Mucosa of rectum (tissue), 2 donors: ENCODE results near the gene CNOT1.

ENCODE experiments used
- H3K27ac ChIP-seq, 2 donors: one replicate each; pipeline ENCODE4 v1.7.0; 2013; ENCODE audit warnings: inconsistent platforms in 2 of 2, low read depth in 2 of 2, low read length in 2 of 2
- H3K27me3 ChIP-seq, 2 donors: one replicate each; pipeline ENCODE4 v1.7.0; 2013; ENCODE audit warnings: low read length in 2 of 2; ENCODE audit not compliant: control insufficient read depth in 2 of 2, insufficient read depth in 2 of 2
- H3K36me3 ChIP-seq, 2 donors: one replicate each; pipeline ENCODE4 v1.7.0; 2013; ENCODE audit warnings: low read length in 2 of 2; ENCODE audit not compliant: control insufficient read depth in 2 of 2, insufficient read depth in 2 of 2
- H3K4me1 ChIP-seq, 2 donors: one replicate each; pipeline ENCODE4 v1.7.0; 2013; ENCODE audit warnings: low read length in 2 of 2, mild to moderate bottlenecking in 1 of 2; ENCODE audit not compliant: control insufficient read depth in 2 of 2, insufficient read depth in 2 of 2
- H3K4me3 ChIP-seq, 2 donors: one replicate each; pipeline ENCODE4 v1.7.0; 2013; ENCODE audit warnings: low read length in 2 of 2
- H3K9ac ChIP-seq, 2 donors: one replicate each; pipeline ENCODE4 v1.7.0; 2013; ENCODE audit warnings: low read length in 2 of 2, low read depth in 1 of 2, mild to moderate bottlenecking in 1 of 2
- H3K9me3 ChIP-seq, 2 donors: one replicate each; pipeline ENCODE4 v1.7.0; 2013; ENCODE audit warnings: low read length in 2 of 2; ENCODE audit not compliant: control insufficient read depth in 2 of 2
- donor health status: healthy.
- donor health status: Normal muscosa, but diverticular disease.

CNOT1 gene

DNA sequence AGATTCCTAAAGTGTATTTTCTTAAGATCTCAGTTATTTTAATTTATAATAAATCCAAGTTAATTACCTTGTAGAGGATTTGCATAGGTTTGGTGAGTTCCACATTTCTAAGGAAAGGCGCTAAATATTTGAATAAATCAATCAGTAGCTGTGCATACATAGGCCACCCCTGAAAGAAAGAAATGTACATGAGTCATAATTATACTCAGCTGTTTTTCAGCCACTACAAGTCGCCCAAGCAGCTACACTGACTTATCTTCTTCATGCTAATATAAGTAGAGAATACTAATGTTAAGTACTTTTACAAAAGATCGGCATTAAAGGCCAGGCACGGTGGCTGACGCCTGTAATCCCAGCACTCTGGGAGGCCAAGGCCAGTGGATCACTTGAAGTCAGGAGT, 99.4 kb downstream of the CNOT1 start:
- H3K27ac ChIP-seq, result no peak overlapping the region
- H3K4me1 ChIP-seq, result no peaks in the 10 kb centered on the region
- no peaks in the 10 kb centered on the region for H3K27me3 ChIP-seq
- peaks cover 80 to 81% of the 10 kb centered on the region in 2 donors for H3K36me3 ChIP-seq
- no peak overlapping the region for H3K9ac ChIP-seq
- H3K4me3 ChIP-seq, result no peak overlapping the region
- no peaks in the 10 kb centered on the region for H3K9me3 ChIP-seq

DNA sequence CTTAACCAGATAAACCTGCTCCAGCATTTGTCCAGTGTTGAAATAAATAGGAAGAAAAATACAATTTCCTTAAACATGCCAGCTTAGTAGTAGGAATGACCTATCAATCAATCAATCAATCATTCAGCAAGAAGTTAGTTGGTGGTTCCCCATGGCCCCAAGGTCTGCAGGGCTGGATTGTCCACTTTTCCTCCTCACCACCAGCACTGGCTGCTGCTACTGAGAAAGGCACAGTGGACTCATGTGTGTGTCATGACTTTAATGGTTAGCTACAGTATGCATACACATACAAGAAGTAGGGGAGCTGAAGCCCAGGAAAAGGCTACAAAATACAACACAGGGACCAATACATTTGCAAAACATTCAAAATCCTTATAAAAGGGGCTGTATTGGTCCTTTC, 109.9 kb downstream of the CNOT1 start:
- peaks cover 8 to 13% of the 10 kb centered on the region in 2 donors for H3K4me1 ChIP-seq
- no peak overlapping the region for H3K27ac ChIP-seq
- no peaks in the 10 kb centered on the region for H3K27me3 ChIP-seq
- H3K4me3 ChIP-seq, result no peak overlapping the region
- H3K9me3 ChIP-seq, result no peaks in the 10 kb centered on the region
- H3K9ac ChIP-seq, result no peak overlapping the region
- peaks cover 61 to 67% of the 10 kb centered on the region in 2 donors for H3K36me3 ChIP-seq

GRCh38 chr16:58518980-58519368, 110.7 kb downstream of the CNOT1 start:
- peaks cover 8 to 15% of the 10 kb centered on the region in 2 donors for H3K4me1 ChIP-seq
- H3K27ac ChIP-seq, result no peak overlapping the region
- H3K9ac ChIP-seq, result no peak overlapping the region
- H3K36me3 ChIP-seq, result peaks cover 54 to 59% of the 10 kb centered on the region in 2 donors
- H3K27me3 ChIP-seq, result no peaks in the 10 kb centered on the region
- no peaks in the 10 kb centered on the region for H3K9me3 ChIP-seq
- H3K4me3 ChIP-seq, result no peak overlapping the region

DNA sequence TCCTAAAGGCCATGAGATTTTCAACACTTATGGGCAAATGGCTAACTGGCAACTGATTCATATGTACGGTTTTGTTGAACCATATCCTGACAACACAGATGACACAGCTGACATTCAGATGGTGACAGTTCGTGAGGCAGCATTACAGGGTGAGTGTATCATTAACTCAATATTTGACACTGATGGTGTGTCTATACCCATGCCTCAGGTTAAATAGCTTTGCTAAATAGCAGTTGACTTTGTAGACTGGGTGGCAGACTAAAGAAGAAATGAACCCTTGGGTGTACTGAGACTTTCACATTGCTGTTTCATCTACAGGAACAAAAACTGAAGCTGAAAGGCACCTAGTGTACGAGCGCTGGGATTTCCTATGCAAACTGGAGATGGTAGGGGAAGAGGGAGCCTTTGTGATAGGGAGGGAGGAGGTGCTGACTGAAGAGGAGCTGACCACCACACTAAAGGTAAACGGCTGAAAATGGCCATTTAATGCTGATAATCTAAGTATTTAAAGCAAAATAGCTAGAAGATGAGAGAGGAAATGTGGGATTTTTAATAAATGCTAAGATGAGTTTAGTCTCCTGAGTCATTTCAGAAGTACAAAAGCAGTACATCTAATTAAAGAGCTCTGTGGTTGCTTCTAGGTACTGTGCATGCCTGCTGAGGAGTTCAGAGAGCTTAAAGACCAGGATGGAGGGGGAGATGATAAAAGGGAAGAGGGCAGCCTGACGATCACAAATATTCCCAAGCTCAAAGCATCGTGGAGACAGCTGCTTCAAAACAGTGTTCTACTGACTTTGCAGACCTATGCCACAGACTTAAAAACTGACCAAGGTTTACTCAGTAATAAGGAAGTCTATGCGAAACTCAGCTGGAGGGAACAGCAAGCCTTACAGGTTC, 111.3 kb downstream of the CNOT1 start:
- Histone ChIP-seq H3K4me3 (no peak overlapping the region), H3K36me3 (peaks cover 52 to 53% of the 10 kb centered on the region in 2 donors), H3K27me3 (no peaks in the 10 kb centered on the region), H3K27ac (no peak overlapping the region), H3K4me1 (peaks cover 8 to 15% of the 10 kb centered on the region in 2 donors), H3K9ac (no peak overlapping the region), H3K9me3 (no peaks in the 10 kb centered on the region)

DNA sequence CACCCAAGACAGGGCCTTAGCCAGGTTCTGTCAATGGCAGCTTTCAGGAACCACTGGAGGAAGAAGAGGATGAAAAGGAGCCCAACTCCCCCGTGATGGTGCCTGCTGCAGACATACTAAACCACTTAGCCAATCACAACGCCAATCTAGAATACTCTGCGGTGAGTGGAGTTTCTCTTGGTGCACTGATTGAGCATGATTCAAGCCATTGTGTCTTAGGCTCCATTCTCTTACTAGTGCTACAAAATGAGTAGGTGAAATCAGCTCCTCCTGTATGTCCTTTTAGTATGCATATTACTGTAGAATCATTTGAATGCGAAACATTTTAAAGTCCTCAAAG, 112.9 kb downstream of the CNOT1 start:
- peak overlapping the region in 1 of 2 donors; percentile 27 for H3K9ac ChIP-seq
- peak overlapping the region in 1 of 2 donors; percentile 32 for H3K27ac ChIP-seq
- peaks cover 40 to 42% of the 10 kb centered on the region in 2 donors for H3K36me3 ChIP-seq
- no peaks in the 10 kb centered on the region for H3K9me3 ChIP-seq
- H3K4me1 ChIP-seq, result peaks cover 8 to 15% of the 10 kb centered on the region in 2 donors
- H3K4me3 ChIP-seq, result peak overlapping the region; percentile 49 to 57
- H3K27me3 ChIP-seq, result no peaks in the 10 kb centered on the region

DNA sequence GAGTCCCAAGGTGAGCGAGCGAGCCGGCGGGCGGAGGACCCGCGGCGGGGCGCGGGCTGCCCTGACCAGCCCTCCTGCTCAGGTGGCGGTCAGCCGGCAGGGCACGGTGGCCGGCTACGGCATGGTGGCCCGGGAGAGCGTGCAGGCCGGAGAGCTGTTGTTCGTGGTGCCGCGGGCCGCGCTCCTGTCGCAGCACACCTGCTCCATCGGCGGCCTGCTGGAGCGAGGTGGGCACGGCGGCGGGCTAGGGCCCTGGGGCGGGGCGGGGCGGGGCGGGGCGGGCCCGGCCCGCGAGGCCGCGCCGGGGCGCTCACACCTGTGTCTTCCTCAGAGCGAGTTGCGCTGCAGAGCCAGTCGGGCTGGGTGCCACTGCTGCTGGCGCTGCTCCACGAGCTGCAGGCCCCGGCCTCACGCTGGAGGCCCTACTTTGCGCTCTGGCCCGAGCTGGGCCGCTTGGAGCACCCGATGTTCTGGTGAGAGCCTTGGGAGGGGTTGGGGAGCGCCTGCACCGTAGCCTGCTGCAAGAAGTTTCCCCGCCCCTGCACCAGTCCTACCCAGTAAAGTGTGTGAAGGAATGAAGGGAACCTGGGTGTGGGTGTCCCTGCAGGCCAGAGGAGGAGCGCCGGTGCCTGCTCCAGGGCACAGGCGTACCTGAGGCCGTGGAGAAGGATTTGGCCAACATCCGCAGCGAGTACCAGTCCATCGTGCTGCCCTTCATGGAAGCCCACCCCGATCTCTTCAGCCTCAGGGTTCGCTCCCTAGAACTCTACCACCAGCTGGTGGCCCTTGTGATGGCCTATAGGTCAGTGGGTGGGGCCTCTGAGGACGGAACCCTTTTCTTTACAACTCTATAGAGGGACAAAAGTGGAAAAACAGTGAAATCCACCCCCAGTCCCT, 113.5 kb downstream of the CNOT1 start:
- Histone ChIP-seq H3K27ac (peak overlapping the region; percentile 82 to 84), H3K4me1 (peaks cover 8 to 15% of the 10 kb centered on the region in 2 donors), H3K36me3 (peaks cover 34 to 37% of the 10 kb centered on the region in 2 donors), H3K4me3 (peak overlapping the region; percentile 81 to 92), H3K27me3 (no peaks in the 10 kb centered on the region), H3K9ac (peak overlapping the region; percentile 65 to 69), H3K9me3 (no peaks in the 10 kb centered on the region)

DNA sequence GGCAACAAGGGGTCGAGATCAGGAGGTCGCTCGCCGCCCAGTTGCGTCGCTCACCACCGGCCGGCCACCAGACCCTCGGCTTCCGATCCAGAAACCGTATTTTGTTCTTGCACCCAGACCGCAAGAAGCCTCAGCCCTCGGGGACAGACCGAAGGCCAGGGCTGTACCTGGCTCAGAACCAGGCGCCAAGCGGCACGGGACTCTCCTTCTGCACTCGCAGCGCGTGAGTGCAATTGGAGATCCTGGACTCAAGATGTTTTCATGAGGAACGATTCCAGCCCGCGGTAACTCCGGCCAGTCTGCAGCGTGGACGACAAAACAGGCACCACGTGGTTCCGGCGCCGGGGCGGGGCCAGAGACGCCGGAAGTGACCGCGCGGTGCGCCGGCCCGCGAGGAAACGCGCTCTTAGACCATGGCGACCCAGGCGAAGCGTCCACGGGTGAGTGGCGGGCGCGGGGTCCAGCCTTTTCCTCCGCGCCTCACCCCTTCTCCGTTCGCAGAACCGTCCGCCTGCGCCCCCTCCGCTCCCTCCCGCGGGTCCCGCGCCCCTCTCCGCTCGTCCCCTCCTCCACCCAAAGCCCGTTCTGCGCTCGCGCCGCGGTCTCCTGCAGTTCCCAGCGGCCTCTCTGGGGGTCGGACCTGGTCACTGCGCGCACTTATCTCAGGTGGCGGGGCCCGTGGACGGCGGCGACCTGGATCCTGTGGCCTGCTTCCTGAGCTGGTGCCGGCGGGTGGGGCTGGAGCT, 114.3 kb downstream of the CNOT1 start, which contains the start of gene SETD6:
Gene SETD6, plus strand, starts transcription at position 393 of the 746 bp plus-strand sequence. Its CDS starts 21 bp downstream, at position 414.
- H3K27ac ChIP-seq, result peak within 1 kb of the TSS; percentile 82 to 84
- H3K27me3 ChIP-seq, result no peaks in the 10 kb centered on the region
- peak within 1 kb of the TSS; percentile 65 to 69 for H3K9ac ChIP-seq
- no peaks in the 10 kb centered on the region for H3K9me3 ChIP-seq
- H3K4me1 ChIP-seq, result peaks cover 8 to 15% of the 10 kb centered on the region in 2 donors
- H3K36me3 ChIP-seq, result peaks cover 26 to 29% of the 10 kb centered on the region in 2 donors
- peak within 1 kb of the TSS; percentile 81 to 92 for H3K4me3 ChIP-seq

DNA sequence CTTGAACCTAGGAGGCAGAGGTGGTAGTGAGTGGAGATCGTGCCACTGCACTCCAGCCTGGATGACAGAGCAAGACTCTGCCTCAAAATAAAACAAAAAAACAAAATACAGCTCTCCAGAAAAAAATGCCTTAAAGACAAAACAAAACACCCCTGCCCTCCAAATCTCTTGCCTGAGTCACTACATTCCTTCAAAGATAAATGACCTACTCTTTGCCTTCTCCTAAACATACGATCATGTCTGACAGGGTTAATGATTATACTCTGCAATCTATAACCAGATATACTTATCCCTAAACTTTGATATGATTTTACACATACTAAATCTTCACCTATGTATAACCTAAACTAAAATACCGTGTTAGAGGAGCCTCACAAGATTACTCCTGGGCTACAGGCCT, 115.8 kb downstream of the CNOT1 start:
- no peak overlapping the region for H3K4me3 ChIP-seq
- no peak overlapping the region for H3K27ac ChIP-seq
- H3K9ac ChIP-seq, result no peak overlapping the region
- H3K9me3 ChIP-seq, result no peaks in the 10 kb centered on the region
- H3K4me1 ChIP-seq, result peaks cover 8 to 15% of the 10 kb centered on the region in 2 donors
- no peaks in the 10 kb centered on the region for H3K27me3 ChIP-seq
- H3K36me3 ChIP-seq, result peaks cover 14 to 17% of the 10 kb centered on the region in 2 donors

GRCh38 chr16:58511933-58512815, 117.5 kb downstream of the CNOT1 start:
- H3K4me1 ChIP-seq, result peaks cover 8 to 15% of the 10 kb centered on the region in 2 donors
- H3K4me3 ChIP-seq, result no peak overlapping the region
- no peaks in the 10 kb centered on the region for H3K9me3 ChIP-seq
- H3K36me3 ChIP-seq, result peaks cover 3 to 6% of the 10 kb centered on the region in 2 donors
- no peak overlapping the region for H3K27ac ChIP-seq
- H3K9ac ChIP-seq, result no peak overlapping the region
- H3K27me3 ChIP-seq, result peaks cover 2 to 5% of the 10 kb centered on the region in 2 donors
